ACC112 (cell line): Measurements from ENCODE around the gene PTPRG.

Experiments used
- H2AFZ ChIP-seq: fragments of 200-600 bp; sonication (generic); one replicate; pipeline ENCODE4 v1.6.0; 2017; ENCODE audit warnings: antibody characterized with exemption, low read length; ENCODE audit not compliant: unreplicated experiment
- H3K27ac ChIP-seq: fragments of 200-600 bp; sonication (generic); 2 replicates; pipeline ENCODE4 v1.5.1; 2014; ENCODE audit warnings: low read depth, mild to moderate bottlenecking, antibody characterized with exemption, low read length, moderate library complexity
- H3K27me3 ChIP-seq: fragments of 200-600 bp; sonication (generic); 2 replicates; pipeline ENCODE4 v1.6.1; 2014; ENCODE audit warnings: mild to moderate bottlenecking, antibody characterized with exemption, low read length, moderate library complexity, mixed read lengths; ENCODE audit not compliant: insufficient read depth
- H3K36me3 ChIP-seq: fragments of 200-600 bp; sonication (generic); 2 replicates; pipeline ENCODE4 v1.6.1; 2016; ENCODE audit warnings: mild to moderate bottlenecking, antibody characterized with exemption, low read length, moderate library complexity, mixed read lengths; ENCODE audit not compliant: insufficient read depth
- H3K4me1 ChIP-seq: fragments of 200-600 bp; sonication (generic); one replicate; pipeline ENCODE4 v1.6.1; 2016; ENCODE audit warnings: low read length, mixed read lengths; ENCODE audit not compliant: insufficient read depth, unreplicated experiment, control insufficient read depth
- H3K4me3 ChIP-seq: fragments of 200-600 bp; sonication (generic); 2 replicates; pipeline ENCODE4 v1.5.1; 2014; ENCODE audit warnings: mild to moderate bottlenecking, low read depth, low read length
- H3K79me2 ChIP-seq: fragments of 200-600 bp; sonication (generic); one replicate; pipeline ENCODE4 v1.6.0; 2016; ENCODE audit warnings: low read length; ENCODE audit not compliant: control insufficient read depth, unreplicated experiment, insufficient read depth

Gene PTPRG

GRCh38 chr3:62096521-62096920, 535.1 kb downstream of the PTPRG start:
- no peaks in the 10 kb centered on the region for H3K36me3 ChIP-seq
- no peak overlapping the region for H2AFZ ChIP-seq
- H3K27ac ChIP-seq = no peak overlapping the region
- H3K4me1 ChIP-seq = peaks cover 4% of the 10 kb centered on the region
- no peak overlapping the region for H3K4me3 ChIP-seq
- no peaks in the 10 kb centered on the region for H3K79me2 ChIP-seq
- no peaks in the 10 kb centered on the region for H3K27me3 ChIP-seq

- H3K36me3 ChIP-seq = no peaks in the 10 kb centered on the region
- H3K79me2 ChIP-seq = no peaks in the 10 kb centered on the region
- H3K27ac ChIP-seq = no peak overlapping the region
- H3K4me3 ChIP-seq = no peak overlapping the region
- no peaks in the 10 kb centered on the region for H3K27me3 ChIP-seq
- peaks cover 4% of the 10 kb centered on the region for H3K4me1 ChIP-seq
- H2AFZ ChIP-seq = no peak overlapping the region
These were observed 535.8 kb downstream of the PTPRG start for GRCh38 chr3:62097121-62097520.

GRCh38 chr3:62098646-62099365, 537.4 kb downstream of the PTPRG start:
- Histone ChIP-seq H3K4me3 (no peak overlapping the region), H3K27me3 (no peaks in the 10 kb centered on the region), H2AFZ (no peak overlapping the region), H3K36me3 (no peaks in the 10 kb centered on the region), H3K4me1 (peaks cover 4% of the 10 kb centered on the region), H3K27ac (no peak overlapping the region), H3K79me2 (no peaks in the 10 kb centered on the region)

- H3K27ac ChIP-seq = no peak overlapping the region
- no peaks in the 10 kb centered on the region for H3K79me2 ChIP-seq
- H3K4me1 ChIP-seq = peaks cover 4% of the 10 kb centered on the region
- H3K4me3 ChIP-seq = no peak overlapping the region
- no peaks in the 10 kb centered on the region for H3K27me3 ChIP-seq
- H2AFZ ChIP-seq = no peak overlapping the region
- no peaks in the 10 kb centered on the region for H3K36me3 ChIP-seq
These were observed 539.1 kb downstream of the PTPRG start for GRCh38 chr3:62100282-62100989.

DNA sequence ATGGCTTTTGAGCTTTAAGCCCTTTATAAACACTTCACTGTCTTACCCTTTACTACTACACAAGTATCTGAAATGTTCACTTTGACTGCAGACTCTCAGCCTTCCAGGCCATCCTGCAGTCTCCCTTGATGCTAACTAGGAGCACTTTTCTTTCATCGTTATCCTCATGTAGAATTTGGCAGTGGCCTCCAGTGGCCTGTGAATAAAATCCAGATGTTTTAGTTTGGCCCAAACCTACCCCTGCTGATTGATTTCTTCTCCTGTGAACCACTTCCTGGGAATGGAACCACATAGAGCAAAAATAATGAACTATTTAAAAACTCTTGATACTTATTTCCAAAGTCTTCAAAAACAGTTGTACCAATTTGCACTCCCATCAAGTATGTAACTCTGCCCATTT, 540.1 kb downstream of the PTPRG start:
- H3K36me3 ChIP-seq = no peaks in the 10 kb centered on the region
- H3K27ac ChIP-seq = no peak overlapping the region
- no peaks in the 10 kb centered on the region for H3K27me3 ChIP-seq
- H3K4me3 ChIP-seq = no peak overlapping the region
- no peaks in the 10 kb centered on the region for H3K4me1 ChIP-seq
- H2AFZ ChIP-seq = no peak overlapping the region
- no peaks in the 10 kb centered on the region for H3K79me2 ChIP-seq

DNA sequence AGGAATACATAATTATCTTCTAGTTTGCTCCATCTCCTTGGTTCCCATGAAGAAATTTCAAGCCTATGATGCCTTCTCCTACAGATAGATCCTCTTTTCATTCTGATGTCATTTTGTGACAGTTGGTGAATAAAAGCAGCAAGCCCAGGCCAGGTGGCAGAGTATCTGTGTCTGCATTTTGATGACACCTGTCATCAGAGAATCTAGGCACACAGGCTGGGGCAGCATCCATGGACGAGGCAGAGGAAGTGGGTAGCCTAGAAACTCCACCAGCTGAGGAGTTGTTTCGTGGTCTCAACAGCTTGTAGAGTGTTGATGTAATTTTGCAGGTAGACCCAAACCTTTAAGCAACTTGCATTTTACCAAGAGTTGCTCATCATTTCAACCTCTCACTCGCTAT, 542.2 kb downstream of the PTPRG start:
- no peak overlapping the region for H3K27ac ChIP-seq
- H3K36me3 ChIP-seq = no peaks in the 10 kb centered on the region
- no peak overlapping the region for H3K4me3 ChIP-seq
- no peaks in the 10 kb centered on the region for H3K4me1 ChIP-seq
- no peak overlapping the region for H2AFZ ChIP-seq
- H3K27me3 ChIP-seq = no peaks in the 10 kb centered on the region
- H3K79me2 ChIP-seq = no peaks in the 10 kb centered on the region

- Histone ChIP-seq H3K79me2 (no peaks in the 10 kb centered on the region), H3K4me1 (peaks cover 9% of the 10 kb centered on the region), H3K4me3 (no peak overlapping the region), H3K27me3 (no peaks in the 10 kb centered on the region), H3K27ac (no peak overlapping the region), H2AFZ (no peak overlapping the region), H3K36me3 (no peaks in the 10 kb centered on the region; the same call in 1 of the 2 replicates)
These were observed 548.2 kb downstream of the PTPRG start for GRCh38 chr3:62109534-62109933.

DNA sequence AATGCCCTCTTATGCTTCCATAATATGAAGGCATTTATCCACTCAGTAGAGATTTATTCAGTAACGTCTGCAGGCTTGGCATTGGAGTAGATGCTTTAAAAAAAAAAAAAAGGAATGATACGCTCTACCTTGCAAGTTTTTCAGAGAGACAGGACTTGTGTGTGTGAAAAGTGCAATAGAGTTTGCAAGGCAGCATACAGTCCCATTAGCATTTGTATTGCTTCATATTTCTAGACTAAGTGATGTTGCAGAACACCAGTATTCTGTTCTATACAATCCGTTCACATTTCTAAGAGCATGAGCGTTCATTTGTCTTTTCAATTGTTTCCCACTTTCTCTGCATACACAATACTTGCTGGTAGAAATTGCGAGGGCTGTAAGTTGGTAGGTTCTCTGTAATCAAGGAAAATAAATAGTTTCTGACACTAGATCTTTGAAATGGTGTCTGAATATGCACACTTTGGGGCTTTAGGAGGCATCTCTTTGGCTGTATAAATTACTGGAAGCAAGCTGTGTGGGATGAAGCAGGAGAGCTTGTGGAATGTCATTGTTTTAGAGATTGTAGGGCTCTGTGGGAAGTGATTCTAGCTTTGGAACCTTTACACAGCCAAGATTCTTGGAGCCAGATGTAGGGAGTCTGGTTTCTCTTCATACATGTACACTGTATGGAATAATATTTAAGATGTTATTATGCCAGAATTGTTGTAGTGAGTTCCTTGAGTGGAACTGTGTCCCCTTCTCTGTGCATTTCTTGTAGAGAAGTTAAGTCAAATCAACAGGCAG, 549.3 kb downstream of the PTPRG start:
- H2AFZ ChIP-seq = no peak overlapping the region
- peaks cover 9% of the 10 kb centered on the region for H3K4me1 ChIP-seq
- H3K27me3 ChIP-seq = no peaks in the 10 kb centered on the region
- H3K36me3 ChIP-seq = no peaks in the 10 kb centered on the region; the same call in 1 of the 2 replicates
- no peak overlapping the region for H3K4me3 ChIP-seq
- H3K79me2 ChIP-seq = no peaks in the 10 kb centered on the region
- H3K27ac ChIP-seq = no peak overlapping the region

DNA sequence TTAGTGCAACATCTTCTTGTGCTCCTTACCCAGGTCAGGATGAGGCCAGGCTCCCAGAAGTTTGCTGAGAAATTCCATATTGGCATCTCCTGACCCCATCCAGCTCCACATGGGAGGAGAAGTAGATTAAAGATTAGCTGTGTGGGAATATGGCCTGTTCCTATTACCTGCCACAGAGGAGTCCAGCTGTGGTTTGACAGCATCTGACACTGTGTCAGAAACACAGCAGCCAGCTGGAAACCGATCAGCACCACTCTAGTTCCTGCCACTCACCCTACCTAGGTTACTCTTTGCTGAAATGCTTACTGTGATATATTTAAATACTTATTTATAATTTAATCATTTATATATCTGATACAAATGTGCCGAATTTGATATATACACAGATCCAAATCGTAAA, 551.7 kb downstream of the PTPRG start:
- no peaks in the 10 kb centered on the region; the same call in 1 of the 2 replicates for H3K36me3 ChIP-seq
- H3K79me2 ChIP-seq = no peaks in the 10 kb centered on the region
- no peak overlapping the region for H2AFZ ChIP-seq
- H3K27me3 ChIP-seq = no peaks in the 10 kb centered on the region
- no peak overlapping the region for H3K27ac ChIP-seq
- no peak overlapping the region for H3K4me3 ChIP-seq
- H3K4me1 ChIP-seq = peaks cover 9% of the 10 kb centered on the region

DNA sequence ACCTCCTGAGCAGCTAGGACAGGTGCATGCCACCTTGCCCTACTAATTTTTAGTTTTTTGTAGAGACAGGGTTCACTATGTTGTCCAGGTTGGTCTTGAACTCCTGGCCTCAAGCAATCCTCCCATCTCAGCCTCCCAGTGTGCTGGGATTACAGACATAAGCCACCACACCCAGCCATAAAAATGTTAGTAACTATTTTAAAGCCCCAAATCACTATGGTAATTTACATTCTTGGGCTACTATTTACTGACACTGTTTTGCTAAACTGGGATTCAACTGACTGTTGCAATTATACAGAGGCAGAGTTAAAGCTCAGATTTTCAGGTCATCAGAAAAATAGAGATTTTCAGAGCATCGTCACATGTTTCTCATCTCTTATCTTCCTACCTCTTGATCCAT, 553.4 kb downstream of the PTPRG start:
- peaks cover 8% of the 10 kb centered on the region for H3K4me1 ChIP-seq
- no peak overlapping the region for H2AFZ ChIP-seq
- H3K36me3 ChIP-seq = no peaks in the 10 kb centered on the region; the same call in 1 of the 2 replicates
- H3K4me3 ChIP-seq = no peak overlapping the region
- no peak overlapping the region for H3K27ac ChIP-seq
- no peaks in the 10 kb centered on the region for H3K79me2 ChIP-seq
- H3K27me3 ChIP-seq = no peaks in the 10 kb centered on the region
